Muscle layer of duodenum (tissue), 2 donors: Measurements from ENCODE around the gene TMED8.
"Not testable (repeated sequence)": the region's sequence is repeated elsewhere in the genome, so short reads cannot be mapped to it uniquely, and the experiment has no call there.

ENCODE experiments used
- H3K27ac ChIP-seq: one replicate; pipeline ENCODE4 v1.7.0; 2013; ENCODE audit warnings: mild to moderate bottlenecking, low read length
- H3K27me3 ChIP-seq: one replicate; pipeline ENCODE4 v1.7.0; 2013; ENCODE audit warnings: low read depth, mild to moderate bottlenecking, control low read depth, low read length
- H3K36me3 ChIP-seq, 2 donors: one replicate each; pipeline ENCODE4 v1.7.0; 2013; ENCODE audit warnings: low read length in 2 of 2, control low read depth in 1 of 2, mild to moderate bottlenecking in 1 of 2; ENCODE audit not compliant: insufficient read depth in 2 of 2, control insufficient read depth in 1 of 2
- H3K4me1 ChIP-seq, 2 donors: one replicate each; pipeline ENCODE4 v1.7.0; 2013; ENCODE audit warnings: low read length in 2 of 2, mild to moderate bottlenecking in 2 of 2, control low read depth in 1 of 2, moderate library complexity in 1 of 2; ENCODE audit not compliant: insufficient read depth in 2 of 2, control insufficient read depth in 1 of 2
- H3K4me3 ChIP-seq, 2 donors: one replicate each; pipeline ENCODE4 v1.7.0; 2013; ENCODE audit warnings: low read length in 2 of 2, low read depth in 1 of 2, mild to moderate bottlenecking in 1 of 2
- H3K9me3 ChIP-seq, 2 donors: one replicate each; pipeline ENCODE4 v1.7.0; 2013; ENCODE audit warnings: low read length in 2 of 2, control low read depth in 1 of 2, mild to moderate bottlenecking in 1 of 2; ENCODE audit not compliant: control insufficient read depth in 1 of 2
- donor health status: healthy.

TMED8 gene

GRCh38 chr14:77338302-77338701 lies 38.6 kb downstream of the TMED8 start:
- Histone ChIP-seq H3K36me3 (peaks cover 36 to 40% of the 10 kb centered on the region in 2 donors), H3K9me3 (no peaks in the 10 kb centered on the region), H3K4me1 (no peaks in the 10 kb centered on the region), H3K27ac (no peak overlapping the region), H3K27me3 (no peaks in the 10 kb centered on the region), H3K4me3 (no peak overlapping the region)

- Histone ChIP-seq H3K27me3 (no peaks in the 10 kb centered on the region), H3K36me3 (peaks cover 34 to 36% of the 10 kb centered on the region in 2 donors), H3K4me1 (no peaks in the 10 kb centered on the region), H3K27ac (no peak overlapping the region), H3K4me3 (no peak overlapping the region), H3K9me3 (no peaks in the 10 kb centered on the region)
Measured at GRCh38 chr14:77337880-77338279, 39.0 kb downstream of the TMED8 start.

- not testable (repeated sequence) for H3K4me1 ChIP-seq, H3K4me3 ChIP-seq, H3K27ac ChIP-seq, H3K9me3 ChIP-seq, H3K27me3 ChIP-seq
- peaks cover 28 to 30% of the 10 kb centered on the region in 2 donors for H3K36me3 ChIP-seq
Measured at GRCh38 chr14:77337255-77337654, 39.6 kb downstream of the TMED8 start.

GRCh38 chr14:77335576-77335975 lies 41.3 kb downstream of the TMED8 start:
- Histone ChIP-seq H3K9me3 (no peaks in the 10 kb centered on the region), H3K4me3 (no peak overlapping the region), H3K36me3 (peaks cover 12 to 20% of the 10 kb centered on the region in 2 donors), H3K27ac (no peak overlapping the region), H3K4me1 (no peaks in the 10 kb centered on the region), H3K27me3 (no peaks in the 10 kb centered on the region)

- Histone ChIP-seq H3K4me3 (no peak overlapping the region), H3K27ac (no peak overlapping the region), H3K36me3 (no peaks in the 10 kb centered on the region), H3K27me3 (no peaks in the 10 kb centered on the region), H3K9me3 (no peaks in the 10 kb centered on the region), H3K4me1 (no peaks in the 10 kb centered on the region)
Measured at GRCh38 chr14:77329872-77330271, 47.0 kb downstream of the TMED8 start.

GRCh38 chr14:77327111-77327510 lies 49.8 kb downstream of the TMED8 start:
- no peaks in the 10 kb centered on the region for H3K36me3 ChIP-seq
- H3K9me3 ChIP-seq: no peaks in the 10 kb centered on the region
- H3K4me3 ChIP-seq: no peak overlapping the region
- peaks cover 0 to 4% of the 10 kb centered on the region in 2 donors for H3K4me1 ChIP-seq
- no peak overlapping the region for H3K27ac ChIP-seq
- H3K27me3 ChIP-seq: no peaks in the 10 kb centered on the region

- peaks cover 0 to 4% of the 10 kb centered on the region in 2 donors for H3K4me1 ChIP-seq
- H3K27me3 ChIP-seq: no peaks in the 10 kb centered on the region
- H3K27ac ChIP-seq: no peak overlapping the region
- no peaks in the 10 kb centered on the region for H3K36me3 ChIP-seq
- no peak overlapping the region for H3K4me3 ChIP-seq
- no peaks in the 10 kb centered on the region for H3K9me3 ChIP-seq
Measured at GRCh38 chr14:77325746-77326094, 51.2 kb downstream of the TMED8 start.

GRCh38 chr14:77324816-77325745 lies 51.8 kb downstream of the TMED8 start:
- H3K9me3 ChIP-seq: no peaks in the 10 kb centered on the region
- H3K27ac ChIP-seq: no peak overlapping the region
- H3K4me1 ChIP-seq: peaks cover under 1 to 4% of the 10 kb centered on the region in 2 donors
- H3K27me3 ChIP-seq: no peaks in the 10 kb centered on the region
- peaks cover 0 to 3% of the 10 kb centered on the region in 2 donors for H3K36me3 ChIP-seq
- H3K4me3 ChIP-seq: no peak overlapping the region

GRCh38 chr14:77324289-77324688 lies 52.6 kb downstream of the TMED8 start:
- Histone ChIP-seq H3K9me3 (no peaks in the 10 kb centered on the region), H3K27me3 (no peaks in the 10 kb centered on the region), H3K36me3 (peaks cover 0 to 3% of the 10 kb centered on the region in 2 donors), H3K4me1 (peaks cover 4 to 9% of the 10 kb centered on the region in 2 donors), H3K4me3 (no peak overlapping the region), H3K27ac (no peak overlapping the region)

- no peak overlapping the region for H3K4me3 ChIP-seq
- no peak overlapping the region for H3K27ac ChIP-seq
- peaks cover 4 to 11% of the 10 kb centered on the region in 2 donors for H3K4me1 ChIP-seq
- H3K27me3 ChIP-seq: no peaks in the 10 kb centered on the region
- peaks cover 0 to 3% of the 10 kb centered on the region in 2 donors for H3K36me3 ChIP-seq
- H3K9me3 ChIP-seq: no peaks in the 10 kb centered on the region
Measured at GRCh38 chr14:77323571-77323970, 53.3 kb downstream of the TMED8 start.

GRCh38 chr14:77322951-77323350 lies 53.9 kb downstream of the TMED8 start:
- H3K9me3 ChIP-seq: no peaks in the 10 kb centered on the region
- H3K4me3 ChIP-seq: no peak overlapping the region
- H3K27me3 ChIP-seq: no peaks in the 10 kb centered on the region
- no peak overlapping the region for H3K27ac ChIP-seq
- peaks cover 0 to 3% of the 10 kb centered on the region in 2 donors for H3K36me3 ChIP-seq
- H3K4me1 ChIP-seq: peaks cover 4 to 11% of the 10 kb centered on the region in 2 donors
